ENCODE measurements around the gene CRLF2.

- TF ChIP-seq RAD21 (IDR thresholded peaks at IDR 0.05) (no peak), JUND (IDR thresholded peaks at IDR 0.05) (no peak), RXRA (IDR thresholded peaks at IDR 0.05) (no peak), REST (IDR thresholded peaks at IDR 0.05) (no peak), CTCF (IDR thresholded peaks at IDR 0.05; ENCODE audit: low read depth, low read length, missing input control) (no peak), MAX (IDR thresholded peaks at IDR 0.05) (no peak), GABPA (IDR thresholded peaks at IDR 0.05 in 1 of 2, conservative IDR thresholded peaks at IDR 0.05 in 1 of 2) (no peak)
Observed at GRCh38 chrX:1190596-1191145, 21.8 kb downstream of the CRLF2 start.
